Activated T-helper 1 cell treated with anti-CD3 and anti-CD28 coated beads, Interleukin-12 subunit alpha, Interleukin-12 subunit beta, Interleukin-2, Interleukin-4 antibody, amounts not matched to agents 30 ng/mL and 10 ng/mL and 1 ng/mL, durations not matched to agents 14 hours and 24 hours and 36 hours (primary cell): ENCODE results near the gene VPS45. TPM values are rescaled to one million over a fixed set of nuclear protein-coding genes. Genes with fewer than 3 reads are reported as not detected.
"Not testable (repeated sequence)": the region's sequence is repeated elsewhere in the genome, so short reads cannot be mapped to it uniquely, and the experiment has no call there.

Experiments used
- DNase-seq: peaks from one replicate; pipeline ENCODE4 v3.0.0; 2021; ENCODE audit warnings: low spot score
- H3K27ac Mint-ChIP-seq: one replicate; pipeline ENCODE4 v1.8.0; 2021; ENCODE audit warnings: mild to moderate bottlenecking, mixed read lengths
- H3K27me3 Mint-ChIP-seq: one replicate; pipeline ENCODE4 v1.8.0; 2022; ENCODE audit warnings: mild to moderate bottlenecking, moderate library complexity, mixed read lengths; ENCODE audit not compliant: insufficient read depth
- H3K36me3 Mint-ChIP-seq: one replicate; pipeline ENCODE4 v1.8.0; 2021; ENCODE audit warnings: low read depth, mixed read lengths
- H3K4me1 Mint-ChIP-seq: one replicate; pipeline ENCODE4 v1.8.0; 2021; ENCODE audit warnings: low read depth, mixed read lengths
- H3K4me3 Mint-ChIP-seq: one replicate; pipeline ENCODE4 v1.8.0; 2021; ENCODE audit warnings: mild to moderate bottlenecking, moderate library complexity, mixed read lengths
- H3K9me3 Mint-ChIP-seq: one replicate; pipeline ENCODE4 v1.8.0; 2021; ENCODE audit warnings: mixed read lengths
- intact Hi-C: fragments of 100-400 bp; cut with micrococcal nuclease; formaldehyde crosslinking; loops from one replicate; pipeline ENCODE4 v1.15.1; 2024
- total RNA-seq: library from RNA; stranded (reverse); gene quantifications from 2 replicates; pipeline ENCODE4 v1.2.3, GENCODE V29; 2022

The VPS45 gene, protein sequence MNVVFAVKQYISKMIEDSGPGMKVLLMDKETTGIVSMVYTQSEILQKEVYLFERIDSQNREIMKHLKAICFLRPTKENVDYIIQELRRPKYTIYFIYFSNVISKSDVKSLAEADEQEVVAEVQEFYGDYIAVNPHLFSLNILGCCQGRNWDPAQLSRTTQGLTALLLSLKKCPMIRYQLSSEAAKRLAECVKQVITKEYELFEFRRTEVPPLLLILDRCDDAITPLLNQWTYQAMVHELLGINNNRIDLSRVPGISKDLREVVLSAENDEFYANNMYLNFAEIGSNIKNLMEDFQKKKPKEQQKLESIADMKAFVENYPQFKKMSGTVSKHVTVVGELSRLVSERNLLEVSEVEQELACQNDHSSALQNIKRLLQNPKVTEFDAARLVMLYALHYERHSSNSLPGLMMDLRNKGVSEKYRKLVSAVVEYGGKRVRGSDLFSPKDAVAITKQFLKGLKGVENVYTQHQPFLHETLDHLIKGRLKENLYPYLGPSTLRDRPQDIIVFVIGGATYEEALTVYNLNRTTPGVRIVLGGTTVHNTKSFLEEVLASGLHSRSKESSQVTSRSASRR
- total RNA-seq: 25.9 and 30.2 TPM in 2 replicates

DNA sequence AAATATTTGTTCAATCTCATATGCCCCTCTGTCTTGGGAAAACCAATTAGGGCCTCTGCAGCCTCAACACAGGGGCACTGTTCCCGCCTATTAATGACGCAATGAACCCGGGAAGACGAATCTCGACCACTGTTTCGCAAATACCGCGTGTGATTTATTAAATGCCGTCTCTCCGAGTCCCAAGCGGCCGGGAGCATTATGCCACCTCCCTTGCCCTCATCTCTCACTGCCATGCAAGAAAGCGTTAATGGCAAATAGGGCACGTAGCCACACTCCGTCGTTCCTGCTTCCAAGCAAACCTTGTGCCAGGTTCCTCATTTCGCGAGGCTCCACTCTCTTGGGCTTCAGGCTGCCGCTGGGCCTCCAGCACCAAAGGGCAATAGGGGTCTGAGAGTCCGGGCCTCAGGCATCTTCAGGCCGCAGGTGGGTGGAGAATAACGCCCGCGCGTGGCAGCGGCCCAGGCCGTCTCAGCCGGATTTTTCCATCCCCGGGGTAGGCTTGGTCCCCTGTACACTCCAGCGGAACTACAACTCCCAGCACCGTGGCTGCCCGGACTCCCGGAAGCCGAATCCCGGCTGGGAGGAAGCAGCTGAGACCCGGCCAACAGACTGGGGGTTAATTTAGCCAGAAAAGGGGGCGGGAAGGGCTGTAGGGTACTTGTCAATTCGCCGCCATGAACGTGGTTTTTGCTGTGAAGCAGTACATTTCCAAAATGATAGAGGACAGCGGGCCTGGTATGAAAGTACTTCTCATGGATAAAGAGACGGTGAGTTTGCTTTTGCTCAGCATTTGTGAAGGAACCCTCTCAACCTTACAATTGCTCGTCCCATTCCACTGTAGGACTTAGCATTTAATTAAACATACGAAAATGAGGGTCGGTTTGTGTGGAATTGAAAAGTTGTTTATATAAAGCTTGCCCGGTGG lies at the start of gene VPS45:
VPS45 (plus strand) TSS at position 593 of the 925 bp plus-strand sequence; CDS start at position 675, 82 bp downstream.
- peak within 1 kb of the TSS; percentile 97 for H3K4me3 Mint-ChIP-seq
- H3K9me3 Mint-ChIP-seq: no peaks in the 10 kb centered on the region
- H3K27me3 Mint-ChIP-seq: peaks cover 4% of the 10 kb centered on the region
- intact Hi-C loops: loop anchor here (1.0 to 5.0 kb wide), 8 partner anchors 57 to 254 kb away; partner anchors contain the start of genes ANP32E, OTUD7B, PLEKHO1 and PRPF3
- DNase-seq: peak; percentile 83
- peaks cover 45% of the 10 kb centered on the region for H3K4me1 Mint-ChIP-seq
- H3K36me3 Mint-ChIP-seq: peaks cover 12% of the 10 kb centered on the region
- peak within 1 kb of the TSS; percentile 98 for H3K27ac Mint-ChIP-seq

DNA sequence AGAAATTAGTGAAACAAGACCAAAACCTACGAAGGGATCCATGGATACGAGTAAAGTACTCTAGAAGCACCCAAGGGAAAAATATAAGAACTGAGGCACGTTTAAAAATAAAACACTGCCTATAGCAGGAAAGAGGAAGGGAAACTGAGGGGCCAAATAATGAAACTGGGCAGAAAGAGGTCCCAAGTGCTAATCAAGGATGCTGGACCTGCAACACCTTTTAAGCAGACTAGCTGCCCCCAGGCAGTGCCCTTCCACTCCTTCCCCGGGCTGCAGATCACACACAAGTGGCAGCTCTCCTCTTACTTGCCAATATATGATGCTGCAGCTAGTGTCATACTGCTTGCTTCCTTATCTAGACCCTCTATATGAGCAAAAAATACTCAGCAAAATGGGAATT lies 49.4 kb upstream of the VPS45 start:
- Mint-ChIP-seq H3K4me1 (peaks cover 4% of the 10 kb centered on the region), H3K4me3 (no peak overlapping the region), H3K36me3 (no peaks in the 10 kb centered on the region), H3K9me3 (no peaks in the 10 kb centered on the region), H3K27me3 (peaks cover 6% of the 10 kb centered on the region), H3K27ac (no peak overlapping the region)
- intact Hi-C loops: no loop called here
- DNase-seq: no peak

DNA sequence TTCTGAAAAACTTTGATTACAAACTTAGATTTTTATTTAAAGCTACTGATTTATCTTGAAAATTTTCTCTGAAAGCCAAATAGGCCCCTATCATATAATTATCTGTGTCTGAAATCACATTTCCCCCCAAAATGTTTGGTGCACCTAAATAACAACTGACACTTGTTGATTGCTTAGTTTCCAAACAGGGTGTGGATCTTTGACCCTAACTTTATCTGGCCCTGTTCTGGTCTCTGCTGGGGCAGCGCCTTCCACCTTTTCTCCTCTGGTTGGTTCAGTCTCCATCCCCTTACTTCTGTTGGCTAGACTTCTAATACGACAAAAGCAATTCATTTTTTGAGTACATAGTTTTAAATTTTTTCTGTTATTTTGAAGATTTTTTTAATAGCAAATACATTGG lies 46.9 kb upstream of the VPS45 start:
- H3K27ac Mint-ChIP-seq: no peak overlapping the region
- H3K27me3 Mint-ChIP-seq: peaks cover 11% of the 10 kb centered on the region
- H3K4me1 Mint-ChIP-seq: peaks cover 4% of the 10 kb centered on the region
- intact Hi-C loops: no loop called here
- no peaks in the 10 kb centered on the region for H3K36me3 Mint-ChIP-seq
- H3K9me3 Mint-ChIP-seq: no peaks in the 10 kb centered on the region
- no peak for DNase-seq
- H3K4me3 Mint-ChIP-seq: no peak overlapping the region

DNA sequence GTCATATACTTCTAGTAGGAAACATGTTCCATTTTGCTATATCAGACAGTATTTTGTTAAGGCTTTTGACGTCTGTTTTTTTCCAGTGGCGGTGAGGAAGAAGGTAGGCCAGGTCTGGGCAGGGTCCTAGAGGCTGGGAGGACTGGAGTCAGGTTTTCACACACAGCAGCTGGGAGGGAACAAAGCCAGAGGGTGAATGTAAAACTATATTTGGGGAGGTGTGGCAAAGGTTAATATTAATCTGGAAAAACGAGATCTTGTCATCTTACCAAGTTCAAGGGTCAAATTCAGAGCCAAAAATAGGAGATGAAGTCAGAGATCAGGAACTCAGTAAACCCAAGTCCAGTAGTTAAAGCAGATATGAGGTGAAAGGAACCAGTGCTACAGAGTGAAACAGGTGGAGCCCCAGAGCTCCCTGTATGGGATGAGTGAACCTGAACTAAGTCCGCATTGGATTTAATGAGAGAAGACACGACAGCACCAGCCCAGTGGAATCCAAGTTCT lies 46.3 kb upstream of the VPS45 start:
- H3K27me3 Mint-ChIP-seq: peaks cover 11% of the 10 kb centered on the region
- H3K9me3 Mint-ChIP-seq: no peaks in the 10 kb centered on the region
- no peaks in the 10 kb centered on the region for H3K36me3 Mint-ChIP-seq
- no peak overlapping the region for H3K27ac Mint-ChIP-seq
- intact Hi-C loops: no loop called here
- peaks cover 4% of the 10 kb centered on the region for H3K4me1 Mint-ChIP-seq
- H3K4me3 Mint-ChIP-seq: no peak overlapping the region
- no peak for DNase-seq

DNA sequence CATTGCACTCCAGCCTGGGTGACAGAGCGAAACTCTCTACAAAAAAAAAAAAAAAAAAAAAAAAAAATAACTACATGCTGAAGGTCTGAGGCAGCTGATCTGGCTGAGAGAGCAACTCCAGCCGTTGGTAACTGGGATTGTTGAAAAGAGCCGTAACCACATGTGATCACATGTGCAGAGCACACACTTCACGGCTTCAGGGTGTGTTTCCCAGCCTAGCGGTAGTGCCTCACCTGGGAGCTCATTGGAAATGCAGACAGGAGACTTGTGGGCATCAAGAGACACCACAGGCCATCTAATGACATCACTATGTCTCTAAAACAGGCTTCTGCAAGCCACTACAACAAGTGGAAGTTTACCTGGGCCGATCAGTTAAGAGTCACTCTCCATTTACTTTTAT lies 45.2 kb upstream of the VPS45 start:
- intact Hi-C loops: no loop called here

DNA sequence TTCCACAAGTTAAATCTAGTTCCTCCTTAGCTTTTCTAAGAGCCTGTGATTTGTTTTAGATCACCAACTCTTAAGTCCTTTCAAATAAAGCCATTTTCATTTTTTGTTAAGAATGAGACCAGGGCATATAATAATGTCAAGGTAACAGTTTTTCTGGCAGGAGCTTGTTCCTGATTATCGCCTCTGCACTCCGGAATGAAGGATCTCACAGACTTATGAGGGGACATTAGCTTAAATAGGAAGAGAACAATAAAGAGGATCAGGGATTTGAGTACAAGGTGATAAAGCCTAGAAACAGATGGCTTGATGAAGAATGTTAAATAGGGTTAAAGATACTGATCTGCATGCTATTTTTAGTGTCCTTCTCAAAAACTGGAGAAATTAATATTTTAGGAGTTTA lies 43.4 kb upstream of the VPS45 start:
- Mint-ChIP-seq H3K9me3 (no peaks in the 10 kb centered on the region), H3K4me1 (peaks cover 4% of the 10 kb centered on the region), H3K27me3 (peaks cover 19% of the 10 kb centered on the region), H3K36me3 (no peaks in the 10 kb centered on the region), H3K4me3 (no peak overlapping the region), H3K27ac (no peak overlapping the region)
- intact Hi-C loops: no loop called here
- no peak for DNase-seq

More for the DNA sequence above, 45.2 kb upstream of the VPS45 start:
- no peak for DNase-seq
- Mint-ChIP-seq H3K27ac (no peak overlapping the region), H3K4me3 (no peak overlapping the region), H3K36me3 (no peaks in the 10 kb centered on the region), H3K4me1 (peaks cover 4% of the 10 kb centered on the region), H3K27me3 (peaks cover 18% of the 10 kb centered on the region), H3K9me3 (no peaks in the 10 kb centered on the region)

DNA sequence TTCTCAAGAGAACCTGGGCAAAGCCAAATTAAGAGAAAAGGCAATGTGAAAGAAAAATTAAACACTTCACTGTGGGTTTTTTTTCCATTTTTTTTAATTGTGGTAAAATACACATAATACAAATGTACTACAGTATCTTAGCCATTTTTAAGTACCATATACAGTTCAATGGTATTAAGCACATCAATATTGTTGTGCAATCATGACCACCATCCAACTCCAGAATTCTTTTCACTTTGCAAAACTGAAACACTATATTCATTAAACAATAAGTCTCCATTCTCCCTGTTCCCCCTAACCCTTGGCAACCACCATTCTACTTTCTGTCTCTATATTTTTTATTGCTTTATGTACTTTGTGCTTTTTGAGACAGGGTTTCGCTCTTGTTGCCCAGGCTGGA lies 39.3 kb upstream of the VPS45 start:
- H3K4me1 Mint-ChIP-seq: no peaks in the 10 kb centered on the region
- no peak for DNase-seq
- no peak overlapping the region for H3K4me3 Mint-ChIP-seq
- H3K27me3 Mint-ChIP-seq: peaks cover 27% of the 10 kb centered on the region
- no peaks in the 10 kb centered on the region for H3K9me3 Mint-ChIP-seq
- intact Hi-C loops: no loop called here
- H3K27ac Mint-ChIP-seq: no peak overlapping the region
- no peaks in the 10 kb centered on the region for H3K36me3 Mint-ChIP-seq

DNA sequence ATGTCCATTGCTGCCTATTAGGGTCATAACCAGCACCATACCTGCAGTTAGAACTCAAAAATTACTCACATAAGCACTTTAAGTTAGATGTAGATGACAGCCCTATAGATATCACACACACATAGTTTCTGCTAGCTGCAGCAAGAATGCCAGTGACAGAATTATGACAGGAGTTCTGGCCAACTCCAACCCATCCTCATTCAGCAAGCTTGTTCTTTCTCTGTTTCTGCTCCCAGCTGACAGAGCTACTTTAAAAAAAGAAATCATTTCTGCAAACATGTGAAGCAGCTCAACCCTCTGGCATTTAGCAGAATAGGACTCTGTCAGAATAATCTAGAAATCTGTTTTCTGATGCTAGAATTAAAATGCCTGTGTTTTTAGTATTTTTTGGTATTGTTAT lies 33.2 kb upstream of the VPS45 start:
- Mint-ChIP-seq H3K27ac (no peak overlapping the region), H3K9me3 (no peaks in the 10 kb centered on the region), H3K36me3 (no peaks in the 10 kb centered on the region), H3K4me1 (no peaks in the 10 kb centered on the region), H3K27me3 (peaks cover 18% of the 10 kb centered on the region), H3K4me3 (no peak overlapping the region)
- intact Hi-C loops: no loop called here
- no peak for DNase-seq

DNA sequence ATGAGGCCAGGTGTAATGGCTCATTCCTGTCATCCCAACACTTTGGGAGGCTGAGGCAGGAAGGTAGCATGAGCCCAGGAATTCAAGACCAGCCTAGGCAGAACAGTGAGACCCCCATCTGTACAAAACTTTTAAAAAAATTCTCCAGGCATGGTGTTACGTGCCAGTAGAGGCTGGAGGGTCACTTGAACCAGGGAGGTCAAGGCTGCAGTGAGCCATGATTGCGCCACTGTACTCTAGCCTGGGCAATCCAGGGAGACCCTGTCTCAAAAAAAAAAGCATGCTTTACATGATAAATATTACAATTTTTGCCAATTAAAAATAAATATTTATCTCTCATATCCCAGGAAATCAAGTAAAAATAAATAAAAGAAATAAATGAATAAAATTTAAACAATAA lies 17.6 kb upstream of the VPS45 start:
- DNase-seq: no peak
- Mint-ChIP-seq H3K4me3 (no peak overlapping the region), H3K36me3 (no peaks in the 10 kb centered on the region), H3K27ac (no peak overlapping the region), H3K27me3 (peaks cover 12% of the 10 kb centered on the region), H3K4me1 (peaks cover 12% of the 10 kb centered on the region), H3K9me3 (no peaks in the 10 kb centered on the region)
- intact Hi-C loops: loop anchor here (1.0 to 5.0 kb wide), 3 partner anchors 38 to 161 kb away; partner anchors contain the start of gene OTUD7B

DNA sequence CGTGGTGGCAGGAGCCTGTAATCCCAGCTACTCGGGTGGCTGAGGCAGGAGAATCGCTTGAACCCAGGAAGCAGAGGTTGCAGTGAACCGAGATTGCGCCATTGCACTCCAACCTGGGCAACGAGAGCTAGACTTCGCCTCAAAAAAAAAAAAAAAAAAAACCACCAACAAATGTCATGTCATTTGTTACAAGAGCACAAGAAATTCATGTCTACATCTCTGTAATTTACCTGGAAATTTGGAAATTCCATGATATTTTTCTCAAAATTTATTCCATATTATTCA lies 16.5 kb upstream of the VPS45 start:
- Mint-ChIP-seq H3K27ac (no peak overlapping the region), H3K9me3 (no peaks in the 10 kb centered on the region), H3K4me1 (peaks cover 12% of the 10 kb centered on the region), H3K4me3 (no peak overlapping the region), H3K27me3 (peaks cover 12% of the 10 kb centered on the region), H3K36me3 (no peaks in the 10 kb centered on the region)
- no peak for DNase-seq
- intact Hi-C loops: loop anchor here (2.0 to 5.0 kb wide), 2 partner anchors 39 to 162 kb away; partner anchors contain the start of gene OTUD7B

DNA sequence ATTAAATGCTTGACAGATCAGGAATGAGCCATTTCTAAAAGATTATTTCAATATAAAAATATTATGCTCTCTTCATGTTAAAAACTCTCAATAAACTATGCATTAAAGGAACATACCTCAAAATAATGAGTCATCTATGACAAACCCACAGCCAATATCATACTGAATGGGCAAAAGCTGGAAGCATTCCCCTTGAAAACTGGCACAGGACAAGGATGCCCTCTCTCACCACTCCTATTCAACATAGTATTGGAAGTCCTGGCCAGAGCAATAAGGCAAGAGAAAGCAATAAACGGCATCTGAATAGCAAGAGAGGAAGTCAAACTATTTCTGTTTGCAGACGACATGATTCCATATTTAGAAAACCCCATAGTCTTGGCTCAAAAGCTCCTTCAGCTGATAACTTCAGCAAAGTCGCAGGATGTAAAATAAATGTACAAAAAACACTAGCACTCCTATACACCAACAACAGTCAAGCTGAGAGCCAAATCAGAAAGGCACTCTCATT lies 15.6 kb upstream of the VPS45 start:
- intact Hi-C loops: loop anchor here (2.0 to 5.0 kb wide), 2 partner anchors 40 to 163 kb away; partner anchors contain the start of gene OTUD7B
- not testable (repeated sequence) for H3K9me3 Mint-ChIP-seq, H3K36me3 Mint-ChIP-seq, H3K27ac Mint-ChIP-seq, DNase-seq, H3K4me3 Mint-ChIP-seq
- Mint-ChIP-seq H3K4me1 (peaks cover 12% of the 10 kb centered on the region), H3K27me3 (peaks cover 12% of the 10 kb centered on the region)

DNA sequence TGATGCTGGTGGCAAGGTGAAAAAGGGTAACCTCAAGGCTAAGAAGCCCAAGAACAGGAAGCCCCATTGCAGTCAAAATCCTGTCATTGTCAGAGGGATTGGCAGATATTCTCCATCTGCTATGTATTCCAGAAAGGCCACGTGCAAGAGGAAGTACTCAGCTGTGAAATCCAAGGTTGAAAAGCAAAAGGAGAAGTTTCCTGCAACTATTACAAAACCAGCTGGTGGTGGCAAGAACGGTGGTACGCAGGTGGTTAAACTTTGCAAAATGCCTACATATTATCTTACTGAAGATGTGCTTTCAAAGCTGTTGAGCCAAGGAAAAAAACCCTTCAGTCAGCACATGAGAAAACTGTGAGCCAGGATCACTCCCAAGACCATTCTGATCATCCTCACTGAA lies 13.7 kb upstream of the VPS45 start:
- Mint-ChIP-seq H3K27me3 (peaks cover 14% of the 10 kb centered on the region), H3K4me1 (peaks cover 12% of the 10 kb centered on the region), H3K27ac (no peak overlapping the region), H3K4me3 (no peak overlapping the region), H3K9me3 (no peaks in the 10 kb centered on the region), H3K36me3 (no peaks in the 10 kb centered on the region)
- DNase-seq: no peak
- intact Hi-C loops: loop anchor here (5.0 kb wide), 1 partner anchor 42 kb away; the partner anchor contains the start of gene OTUD7B
